Adipocyte (in vitro differentiated cells): Measurements from ENCODE around the gene GRID2IP.
"Not testable (repeated sequence)": the region's sequence is repeated elsewhere in the genome, so short reads cannot be mapped to it uniquely, and the experiment has no call there.

ENCODE experiments used
- DNase-seq: peaks from one replicate; pipeline ENCODE4 v3.0.0-alpha.2; 2015; ENCODE audit warnings: low read depth
- H3K27me3 ChIP-seq: replicated peaks from 2 replicates; pipeline ENCODE4 v1.7.0; 2013; ENCODE audit warnings: mild to moderate bottlenecking, low read length, moderate library complexity; ENCODE audit not compliant: control insufficient read depth, insufficient read depth
- H3K36me3 ChIP-seq: 2 replicates; pipeline ENCODE4 v1.7.0; 2013; ENCODE audit warnings: low read length, mild to moderate bottlenecking, moderate library complexity; ENCODE audit not compliant: control insufficient read depth, insufficient read depth, severe bottlenecking
- H3K4me1 ChIP-seq: 2 replicates; pipeline ENCODE4 v1.7.0; 2013; ENCODE audit warnings: mild to moderate bottlenecking, low read length, moderate library complexity; ENCODE audit not compliant: control insufficient read depth, insufficient read depth
- H3K4me3 ChIP-seq: 2 replicates; pipeline ENCODE4 v1.7.0; 2013; ENCODE audit warnings: mild to moderate bottlenecking, low read length, moderate library complexity
- H3K9ac ChIP-seq: 2 replicates; pipeline ENCODE4 v1.7.0; 2013; ENCODE audit warnings: mild to moderate bottlenecking, low read length, moderate library complexity
- H3K9me3 ChIP-seq: 2 replicates; pipeline ENCODE4 v1.7.0; 2013; ENCODE audit warnings: mild to moderate bottlenecking, low read length, moderate library complexity; ENCODE audit not compliant: control insufficient read depth

The GRID2IP gene

GRCh38 chr7:6551016-6551511 lies at the start of gene GRID2IP:
GRID2IP (minus strand) TSS chr7:6551461; CDS start chr7:6551436, 25 bp downstream.
- peaks cover 18% of the 10 kb centered on the region for H3K27me3 ChIP-seq
- H3K36me3 ChIP-seq = no peaks in the 10 kb centered on the region
- no peak within 1 kb of the TSS for H3K9ac ChIP-seq
- no peak for DNase-seq
- no peaks in the 10 kb centered on the region for H3K9me3 ChIP-seq
- no peak within 1 kb of the TSS for H3K4me3 ChIP-seq
- no peaks in the 10 kb centered on the region for H3K4me1 ChIP-seq

- DNase-seq = no peak
- peaks cover 66% of the 10 kb centered on the region for H3K36me3 ChIP-seq
- H3K27me3 ChIP-seq = no peaks in the 10 kb centered on the region
- H3K4me3 ChIP-seq = no peak overlapping the region
- no peak overlapping the region for H3K9ac ChIP-seq
- H3K9me3 ChIP-seq = no peaks in the 10 kb centered on the region
- H3K4me1 ChIP-seq = no peaks in the 10 kb centered on the region
Observed at GRCh38 chr7:6600093-6600492, 48.8 kb upstream of the GRID2IP start.

- peak; percentile 44 for DNase-seq
- H3K27me3 ChIP-seq = no peaks in the 10 kb centered on the region
- H3K36me3 ChIP-seq = peaks cover 34% of the 10 kb centered on the region
- peaks cover 10% of the 10 kb centered on the region for H3K4me1 ChIP-seq
- no peaks in the 10 kb centered on the region for H3K9me3 ChIP-seq
- H3K9ac ChIP-seq = peak overlapping the region; percentile 94
- H3K4me3 ChIP-seq = peak overlapping the region; percentile 93
Observed at GRCh38 chr7:6590645-6591110, 39.4 kb upstream of the GRID2IP start.

GRCh38 chr7:6589829-6590644 lies 38.8 kb upstream of the GRID2IP start, which contains the start of gene INTS15:
INTS15 (plus strand) TSS chr7:6590021; CDS start chr7:6590284, 263 bp downstream.
- peaks cover 10% of the 10 kb centered on the region for H3K4me1 ChIP-seq
- H3K9ac ChIP-seq = peak within 1 kb of the TSS; percentile 94
- peak; percentile 92 for DNase-seq
- H3K27me3 ChIP-seq = no peaks in the 10 kb centered on the region
- peaks cover 30% of the 10 kb centered on the region for H3K36me3 ChIP-seq
- H3K9me3 ChIP-seq = no peaks in the 10 kb centered on the region
- peak within 1 kb of the TSS; percentile 93 for H3K4me3 ChIP-seq

GRCh38 chr7:6589151-6589828 lies 38.0 kb upstream of the GRID2IP start:
- H3K4me1 ChIP-seq = peaks cover 10% of the 10 kb centered on the region
- peak overlapping the region; percentile 94 for H3K9ac ChIP-seq
- no peaks in the 10 kb centered on the region for H3K9me3 ChIP-seq
- H3K4me3 ChIP-seq = peak overlapping the region; percentile 66
- H3K27me3 ChIP-seq = no peaks in the 10 kb centered on the region
- H3K36me3 ChIP-seq = peaks cover 30% of the 10 kb centered on the region
- DNase-seq = no peak

GRCh38 chr7:6588566-6588965 lies 37.3 kb upstream of the GRID2IP start:
- H3K4me3 ChIP-seq = no peak overlapping the region
- no peak overlapping the region for H3K9ac ChIP-seq
- no peak for DNase-seq
- H3K4me1 ChIP-seq = peaks cover 10% of the 10 kb centered on the region
- no peaks in the 10 kb centered on the region for H3K9me3 ChIP-seq
- no peaks in the 10 kb centered on the region for H3K27me3 ChIP-seq
- H3K36me3 ChIP-seq = peaks cover 32% of the 10 kb centered on the region

GRCh38 chr7:6585746-6586432 lies 34.6 kb upstream of the GRID2IP start:
- H3K36me3 ChIP-seq = peaks cover 52% of the 10 kb centered on the region
- not testable (repeated sequence) for H3K9me3 ChIP-seq, DNase-seq, H3K9ac ChIP-seq, H3K27me3 ChIP-seq, H3K4me1 ChIP-seq, H3K4me3 ChIP-seq

GRCh38 chr7:6579446-6579845 lies 28.2 kb upstream of the GRID2IP start:
- Histone ChIP-seq H3K4me3 (no peak overlapping the region), H3K36me3 (peaks cover 42% of the 10 kb centered on the region), H3K4me1 (peaks cover 3% of the 10 kb centered on the region), H3K9ac (no peak overlapping the region), H3K27me3 (no peaks in the 10 kb centered on the region), H3K9me3 (no peaks in the 10 kb centered on the region)
- DNase-seq = peak; percentile 15

GRCh38 chr7:6578114-6579084 lies 27.1 kb upstream of the GRID2IP start:
- Histone ChIP-seq H3K4me3 (peak overlapping the region; percentile 87), H3K27me3 (no peaks in the 10 kb centered on the region), H3K4me1 (peaks cover 3% of the 10 kb centered on the region), H3K36me3 (peaks cover 33% of the 10 kb centered on the region), H3K9ac (peak overlapping the region; percentile 95), H3K9me3 (no peaks in the 10 kb centered on the region)
- DNase-seq = no peak

GRCh38 chr7:6577369-6578113 lies 26.3 kb upstream of the GRID2IP start, which contains the start of gene ZDHHC4:
ZDHHC4 (plus strand) TSS chr7:6577454; CDS start chr7:6580562, 3,108 bp downstream.
- peak; percentile 94 for DNase-seq
- Histone ChIP-seq H3K9ac (peak within 1 kb of the TSS; percentile 95), H3K27me3 (no peaks in the 10 kb centered on the region), H3K9me3 (no peaks in the 10 kb centered on the region), H3K36me3 (peaks cover 24% of the 10 kb centered on the region), H3K4me1 (peaks cover 3% of the 10 kb centered on the region), H3K4me3 (peak within 1 kb of the TSS; percentile 87)
